GM20000 (cell line): ENCODE data around the gene YWHAE.
A peak's percentile ranks its signal among the peaks of the same experiment; 100 is the strongest.

Experiments
- DNase-seq: peaks from one replicate; pipeline ENCODE4 v3.0.0; 2012; ENCODE audit warnings: low spot score
- CTCF ChIP-seq: IDR thresholded peaks from 2 replicates; pipeline ENCODE4 v1.5.1; 2012; ENCODE audit warnings: mild to moderate bottlenecking, control low read depth; ENCODE audit errors: extremely low read depth, missing control alignments

YWHAE gene

DNA sequence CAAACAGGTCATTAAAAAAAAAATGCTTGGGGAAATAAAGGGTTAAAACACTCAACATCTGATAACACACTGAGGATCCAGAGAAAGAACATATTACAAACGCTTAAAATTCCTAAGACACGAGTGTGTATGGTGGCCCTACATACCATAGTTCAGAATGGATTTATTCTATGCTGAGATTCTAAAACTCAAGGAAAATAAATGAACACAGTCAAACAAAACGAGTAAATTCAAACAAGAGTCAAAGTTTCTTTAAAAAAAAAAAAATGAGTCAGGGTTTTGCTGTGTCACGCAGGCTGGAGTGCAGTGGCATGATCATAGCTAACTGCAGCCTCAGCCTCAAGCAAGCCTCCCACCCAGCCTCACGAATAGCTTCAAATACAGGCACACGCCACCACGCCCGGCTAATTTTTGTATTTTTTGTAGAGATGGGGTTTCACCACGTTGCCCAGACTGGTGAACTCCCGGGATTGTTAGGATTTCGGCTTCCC is 38.6 kb upstream of the YWHAE start:
- TF ChIP-seq CTCF: no peak
- no peak for DNase-seq

DNA sequence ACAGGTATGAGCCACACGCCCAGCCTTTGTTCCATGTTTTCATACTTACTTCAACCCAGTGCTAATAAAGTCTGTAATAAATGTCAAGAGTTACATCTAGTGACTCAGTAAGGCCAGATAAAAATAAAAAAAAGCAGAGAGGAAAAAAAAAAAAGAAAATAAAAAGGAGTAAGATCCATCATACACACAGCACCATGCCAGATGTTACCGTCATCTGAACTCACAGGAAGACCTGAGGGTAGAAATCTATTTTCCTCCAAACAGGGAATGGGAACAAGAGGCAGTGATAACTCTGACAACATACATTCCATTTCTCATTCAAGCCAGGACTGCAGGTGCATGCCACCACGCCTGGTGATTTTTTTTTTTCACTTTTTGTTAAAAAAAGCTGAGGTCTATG is 35.3 kb upstream of the YWHAE start:
- no peak for TF ChIP-seq CTCF
- DNase-seq: no peak

GRCh38 chr17:1434150-1434549 is 34.1 kb upstream of the YWHAE start:
- TF ChIP-seq CTCF: no peak
- no peak for DNase-seq

GRCh38 chr17:1431631-1432104 is 31.6 kb upstream of the YWHAE start:
- peak; percentile 36 for DNase-seq
- no peak for TF ChIP-seq CTCF

GRCh38 chr17:1423456-1424135 is 23.6 kb upstream of the YWHAE start:
- no peak for DNase-seq
- no peak for TF ChIP-seq CTCF

GRCh38 chr17:1422885-1423284 is 22.9 kb upstream of the YWHAE start:
- no peak for DNase-seq
- no peak for TF ChIP-seq CTCF

GRCh38 chr17:1421470-1421869 is 21.4 kb upstream of the YWHAE start:
- no peak for TF ChIP-seq CTCF
- DNase-seq: no peak
